Measurements from ENCODE around the gene CACNB2.

- no peak for TF ChIP-seq CTCF (IDR thresholded peaks at IDR 0.05)
- TF ChIP-seq POLR2A (IDR thresholded peaks at IDR 0.05), result no peak
These were observed 432.8 kb downstream of the CACNB2 start for GRCh38 chr10:18572959-18573561.
